IPS DF 6.9 (cell line): ENCODE results near the gene QDPR.
"Not testable (repeated sequence)": the region's sequence is repeated elsewhere in the genome, so short reads cannot be mapped to it uniquely, and the experiment has no call there.

Experiments
- DNase-seq: peaks from one replicate; pipeline ENCODE4 v3.0.0-alpha.2; 2013; ENCODE audit warnings: low read depth, low spot score
- H3K27ac ChIP-seq: one replicate; pipeline ENCODE4 v1.5.1; 2013; ENCODE audit warnings: low read length, control low read depth
- H3K27me3 ChIP-seq: 2 replicates; pipeline ENCODE4 v1.6.1; 2013; ENCODE audit warnings: mild to moderate bottlenecking, low read length; ENCODE audit not compliant: control insufficient read depth, insufficient read depth
- H3K36me3 ChIP-seq: 2 replicates; pipeline ENCODE4 v1.6.1; 2013; ENCODE audit warnings: low read length; ENCODE audit not compliant: control insufficient read depth, insufficient read depth
- H3K4me1 ChIP-seq: 2 replicates; pipeline ENCODE4 v1.6.1; 2013; ENCODE audit warnings: low read length; ENCODE audit not compliant: control insufficient read depth, insufficient read depth
- H3K4me3 ChIP-seq: 2 replicates; pipeline ENCODE4 v1.5.1; 2013; ENCODE audit warnings: mild to moderate bottlenecking, low read length
- H3K9me3 ChIP-seq: 2 replicates; pipeline ENCODE4 v1.6.1; 2013; ENCODE audit warnings: low read length, inconsistent platforms; ENCODE audit not compliant: control insufficient read depth, insufficient read depth
- WGBS: extraction: QIAGEN DNeasy Blood & Tissue Kit; methylation state at CpG from one replicate; pipeline ENCODE4 v1.1.7; 2013; ENCODE audit warnings: mixed read lengths, missing lambda C conversion rate; ENCODE audit not compliant: insufficient read length, insufficient coverage; 5-methylcytosine and 5-hydroxymethylcytosine counted together

Gene QDPR

GRCh38 chr4:17546678-17547077, 34.8 kb upstream of the QDPR start:
- Histone ChIP-seq H3K4me3 (no peak overlapping the region), H3K36me3 (no peaks in the 10 kb centered on the region), H3K4me1 (peaks cover 2% of the 10 kb centered on the region; the same call in 1 of the 2 replicates), H3K27me3 (no peaks in the 10 kb centered on the region), H3K9me3 (no peaks in the 10 kb centered on the region), H3K27ac (no peak overlapping the region)
- whole genome bisulfite sequencing = no CpG with 5 or more reads among the region's 12 CpGs
- DNase-seq = no peak

- Histone ChIP-seq H3K4me3 (no peak overlapping the region), H3K27ac (no peak overlapping the region), H3K4me1 (peaks cover 2% of the 10 kb centered on the region; the same call in 1 of the 2 replicates), H3K9me3 (no peaks in the 10 kb centered on the region), H3K27me3 (no peaks in the 10 kb centered on the region), H3K36me3 (no peaks in the 10 kb centered on the region)
- no CpG with 5 or more reads among the region's 10 CpGs for WGBS
- no peak for DNase-seq
These were observed 34.3 kb upstream of the QDPR start for GRCh38 chr4:17546222-17546621.

GRCh38 chr4:17545374-17546140, 33.7 kb upstream of the QDPR start:
- Histone ChIP-seq H3K4me1 (peaks cover 2% of the 10 kb centered on the region; the same call in 1 of the 2 replicates), H3K27ac (no peak overlapping the region), H3K4me3 (no peak overlapping the region), H3K9me3 (no peaks in the 10 kb centered on the region), H3K27me3 (no peaks in the 10 kb centered on the region), H3K36me3 (no peaks in the 10 kb centered on the region)
- no CpG with 5 or more reads among the region's 11 CpGs for WGBS
- DNase-seq = no peak

- no CpG with 5 or more reads among the region's 3 CpGs for WGBS
- Histone ChIP-seq H3K27me3 (no peaks in the 10 kb centered on the region), H3K4me1 (peaks cover 2% of the 10 kb centered on the region; the same call in 1 of the 2 replicates), H3K36me3 (no peaks in the 10 kb centered on the region), H3K9me3 (no peaks in the 10 kb centered on the region), H3K27ac (no peak overlapping the region), H3K4me3 (no peak overlapping the region)
- DNase-seq = no peak
These were observed 32.9 kb upstream of the QDPR start for GRCh38 chr4:17544831-17545234.

GRCh38 chr4:17544205-17544604, 32.3 kb upstream of the QDPR start:
- Histone ChIP-seq H3K36me3 (no peaks in the 10 kb centered on the region), H3K9me3 (no peaks in the 10 kb centered on the region), H3K4me3 (no peak overlapping the region), H3K4me1 (peaks cover 2% of the 10 kb centered on the region; the same call in 1 of the 2 replicates), H3K27ac (no peak overlapping the region), H3K27me3 (no peaks in the 10 kb centered on the region)
- no peak for DNase-seq
- no CpG with 5 or more reads among the region's 6 CpGs for WGBS

- not testable (repeated sequence) for H3K36me3 ChIP-seq, H3K4me3 ChIP-seq, H3K4me1 ChIP-seq, DNase-seq, H3K27me3 ChIP-seq, H3K27ac ChIP-seq, H3K9me3 ChIP-seq
- no CpG with 5 or more reads among the region's 6 CpGs for WGBS
These were observed 25.2 kb upstream of the QDPR start for GRCh38 chr4:17537060-17537459.

GRCh38 chr4:17535906-17536305, 24.0 kb upstream of the QDPR start:
- DNase-seq = no peak
- Histone ChIP-seq H3K9me3 (no peaks in the 10 kb centered on the region), H3K36me3 (no peaks in the 10 kb centered on the region), H3K27me3 (no peaks in the 10 kb centered on the region), H3K27ac (no peak overlapping the region), H3K4me3 (no peak overlapping the region), H3K4me1 (no peaks in the 10 kb centered on the region)
- WGBS = no CpG with 5 or more reads among the region's 3 CpGs

GRCh38 chr4:17535242-17535641, 23.4 kb upstream of the QDPR start:
- H3K4me3 ChIP-seq = no peak overlapping the region
- no CpG with 5 or more reads among the region's 4 CpGs for WGBS
- H3K9me3 ChIP-seq = no peaks in the 10 kb centered on the region

GRCh38 chr4:17534705-17535104, 22.8 kb upstream of the QDPR start:
- no peak for DNase-seq
- H3K27me3 ChIP-seq = no peaks in the 10 kb centered on the region
- no peaks in the 10 kb centered on the region for H3K36me3 ChIP-seq
- no peak overlapping the region for H3K27ac ChIP-seq
- no peak overlapping the region for H3K4me3 ChIP-seq
- H3K9me3 ChIP-seq = no peaks in the 10 kb centered on the region
- no CpG with 5 or more reads among the region's 4 CpGs for WGBS
- no peaks in the 10 kb centered on the region for H3K4me1 ChIP-seq

More at GRCh38 chr4:17535242-17535641, 23.4 kb upstream of the QDPR start:
- DNase-seq = no peak
- H3K36me3 ChIP-seq = no peaks in the 10 kb centered on the region
- H3K27ac ChIP-seq = no peak overlapping the region
- no peaks in the 10 kb centered on the region for H3K4me1 ChIP-seq
- no peaks in the 10 kb centered on the region for H3K27me3 ChIP-seq

GRCh38 chr4:17531538-17532285, 19.8 kb upstream of the QDPR start:
- no peak overlapping the region for H3K4me3 ChIP-seq
- no peaks in the 10 kb centered on the region for H3K36me3 ChIP-seq
- WGBS = no CpG with 5 or more reads among the region's 8 CpGs
- H3K9me3 ChIP-seq = no peaks in the 10 kb centered on the region
- H3K4me1 ChIP-seq = no peaks in the 10 kb centered on the region
- H3K27me3 ChIP-seq = no peaks in the 10 kb centered on the region
- no peak overlapping the region for H3K27ac ChIP-seq
- no peak for DNase-seq
